ENCODE results near the gene HAUS5. TPM values are rescaled to one million over a fixed set of nuclear protein-coding genes. Genes with fewer than 3 reads are reported as not detected.

The HAUS5 gene
- total RNA-seq, 1 experiment from 2014 or later = 31.7 TPM

DNA sequence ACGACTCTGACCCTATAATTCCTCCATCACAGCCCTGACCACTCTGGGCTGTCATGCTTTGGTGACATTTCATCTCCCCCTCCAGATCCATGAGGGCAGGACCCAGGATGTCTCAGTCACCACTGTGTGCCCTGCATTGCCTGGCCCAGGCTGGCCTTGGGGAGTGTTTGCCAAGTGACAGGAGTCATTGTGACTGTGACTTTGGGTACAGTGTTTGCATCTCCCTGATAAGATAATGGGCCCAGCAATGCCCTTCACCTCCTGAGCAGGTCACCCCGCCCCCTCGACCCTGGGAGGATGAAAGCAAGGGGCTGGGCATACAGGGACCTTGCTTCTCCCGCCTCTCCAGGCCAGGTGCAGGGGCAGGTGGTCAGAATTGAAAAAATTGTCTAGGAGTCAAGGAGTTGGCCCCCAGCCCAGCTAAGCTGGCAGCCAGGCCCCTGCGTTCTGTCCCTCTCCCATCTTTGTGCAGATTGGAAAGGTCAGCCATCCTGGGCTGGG, 43.2 kb upstream of the HAUS5 start:
- no peak overlapping the region for H3K9ac ChIP-seq (ENCODE audit: low read length)
- no peak overlapping the region for H3K4me3 ChIP-seq (replicated peaks in 1 of 2; ENCODE audit: low read depth in 1 of 2, low read length in 2 of 2)
- no peaks in the 10 kb centered on the region for H4K20me1 ChIP-seq (ENCODE audit: insufficient read depth)
- no peak overlapping the region for H3K4me2 ChIP-seq (ENCODE audit: low read length)
- ATAC-seq (no peak), DNase-seq (ENCODE audit: low read depth, low spot score) (no peak)
- H3K36me3 ChIP-seq (ENCODE audit: control insufficient read depth in 1 of 2, insufficient read depth in 2 of 2, low read length in 2 of 2) = no peaks in the 10 kb centered on the region
- BruUV-seq (replicated peaks) = no TSS peak
- TF ChIP-seq, protein P1, sequence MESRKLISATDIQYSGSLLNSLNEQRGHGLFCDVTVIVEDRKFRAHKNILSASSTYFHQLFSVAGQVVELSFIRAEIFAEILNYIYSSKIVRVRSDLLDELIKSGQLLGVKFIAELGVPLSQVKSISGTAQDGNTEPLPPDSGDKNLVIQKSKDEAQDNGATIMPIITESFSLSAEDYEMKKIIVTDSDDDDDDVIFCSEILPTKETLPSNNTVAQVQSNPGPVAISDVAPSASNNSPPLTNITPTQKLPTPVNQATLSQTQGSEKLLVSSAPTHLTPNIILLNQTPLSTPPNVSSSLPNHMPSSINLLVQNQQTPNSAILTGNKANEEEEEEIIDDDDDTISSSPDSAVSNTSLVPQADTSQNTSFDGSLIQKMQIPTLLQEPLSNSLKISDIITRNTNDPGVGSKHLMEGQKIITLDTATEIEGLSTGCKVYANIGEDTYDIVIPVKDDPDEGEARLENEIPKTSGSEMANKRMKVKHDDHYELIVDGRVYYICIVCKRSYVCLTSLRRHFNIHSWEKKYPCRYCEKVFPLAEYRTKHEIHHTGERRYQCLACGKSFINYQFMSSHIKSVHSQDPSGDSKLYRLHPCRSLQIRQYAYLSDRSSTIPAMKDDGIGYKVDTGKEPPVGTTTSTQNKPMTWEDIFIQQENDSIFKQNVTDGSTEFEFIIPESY (IDR thresholded peaks at IDR 0.05; ENCODE audit: extremely low read depth, insufficient replicate concordance, low read length) = no peak
- TF ChIP-seq ZNF274 (IDR thresholded peaks at IDR 0.05; ENCODE audit: low read depth, low read length) (no peak), RAD21 (IDR thresholded peaks at IDR 0.05; ENCODE audit: low read depth) (no peak), JUND (IDR thresholded peaks at IDR 0.05) (no peak), YY1 (IDR thresholded peaks at IDR 0.05; ENCODE audit: extremely low read depth, insufficient replicate concordance, low read depth, low read length) (no peak), FOSL1 (IDR thresholded peaks at IDR 0.05; ENCODE audit: low read depth) (no peak)
- ChIA-PET RAD21 (ENCODE audit: low non-redundant PET in 1 of 2, low total read pairs in 2 of 2, uncharacterized antibody in 2 of 2, unreplicated experiment in 2 of 2) (no interaction called here), CTCF (no interaction called here), POLR2A (no interaction called here)
- H3K27ac ChIP-seq (ENCODE audit: low read depth, low read length) = no peak overlapping the region
- intact Hi-C loops (cut with micrococcal nuclease) = no loop called here
- no peaks in the 10 kb centered on the region for H3K79me2 ChIP-seq (ENCODE audit: insufficient read depth, low read length)
- H3K9me3 ChIP-seq (ENCODE audit: control insufficient read depth in 1 of 2, insufficient read depth in 1 of 2, low read depth in 1 of 2, low read length in 2 of 2) = no peaks in the 10 kb centered on the region
- H2AFZ ChIP-seq (ENCODE audit: low read depth, low read length, poor library complexity, severe bottlenecking) = no peak overlapping the region
- H3K9me2 ChIP-seq (ENCODE audit: insufficient read depth) = no peaks in the 10 kb centered on the region
- no peaks in the 10 kb centered on the region for H3K27me3 ChIP-seq (ENCODE audit: insufficient read depth, low read length)
- H3K4me1 ChIP-seq (ENCODE audit: control insufficient read depth in 1 of 2, insufficient read depth in 2 of 2, low read length in 2 of 2) = no peaks in the 10 kb centered on the region

DNA sequence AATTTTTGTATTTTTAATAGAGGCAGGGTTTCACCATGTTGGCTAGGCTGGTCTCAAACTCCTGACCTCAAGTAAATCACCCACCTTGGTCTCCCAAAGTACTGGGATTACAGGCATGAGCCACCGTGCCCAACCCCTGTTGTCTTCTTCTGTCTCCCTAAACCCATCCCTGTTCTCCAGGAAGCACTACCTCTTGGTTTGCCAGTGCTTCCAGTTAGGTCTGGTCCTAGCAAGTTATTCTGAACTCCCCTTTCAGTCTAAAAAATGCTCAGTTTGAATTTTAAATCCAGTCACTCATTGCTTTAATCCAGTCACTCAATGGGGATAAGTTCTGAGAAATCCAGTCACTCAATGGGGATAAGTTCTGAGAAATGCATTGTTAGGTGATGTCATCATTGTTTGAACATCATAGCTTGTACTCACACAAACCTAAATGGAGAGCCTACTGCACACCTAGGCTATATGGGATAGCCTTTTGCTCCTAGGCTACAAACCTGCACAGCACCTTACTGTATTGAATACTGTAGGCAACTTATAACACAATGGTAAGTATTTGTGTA, 41.0 kb upstream of the HAUS5 start:
- Histone ChIP-seq H4K20me1 (ENCODE audit: insufficient read depth) (no peaks in the 10 kb centered on the region), H3K4me3 (replicated peaks in 1 of 2; ENCODE audit: low read depth in 1 of 2, low read length in 2 of 2) (no peak overlapping the region), H3K4me2 (ENCODE audit: low read length) (no peak overlapping the region), H3K9ac (ENCODE audit: low read length) (no peak overlapping the region), H3K9me3 (ENCODE audit: control insufficient read depth in 1 of 2, insufficient read depth in 1 of 2, low read depth in 1 of 2, low read length in 2 of 2) (peaks cover 3 to 9% of the 10 kb centered on the region in 2 experiments; a peak in 2 of 4 replicates), H2AFZ (ENCODE audit: low read depth, low read length, poor library complexity, severe bottlenecking) (no peak overlapping the region), H3K27ac (ENCODE audit: low read depth, low read length) (no peak overlapping the region), H3K36me3 (ENCODE audit: control insufficient read depth in 1 of 2, insufficient read depth in 2 of 2, low read length in 2 of 2) (no peaks in the 10 kb centered on the region), H3K4me1 (ENCODE audit: control insufficient read depth in 1 of 2, insufficient read depth in 2 of 2, low read length in 2 of 2) (no peaks in the 10 kb centered on the region), H3K9me2 (ENCODE audit: insufficient read depth) (no peaks in the 10 kb centered on the region), H3K27me3 (ENCODE audit: insufficient read depth, low read length) (no peaks in the 10 kb centered on the region), H3K79me2 (ENCODE audit: insufficient read depth, low read length) (no peaks in the 10 kb centered on the region)
- TF ChIP-seq, protein P2, sequence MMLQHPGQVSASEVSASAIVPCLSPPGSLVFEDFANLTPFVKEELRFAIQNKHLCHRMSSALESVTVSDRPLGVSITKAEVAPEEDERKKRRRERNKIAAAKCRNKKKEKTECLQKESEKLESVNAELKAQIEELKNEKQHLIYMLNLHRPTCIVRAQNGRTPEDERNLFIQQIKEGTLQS (IDR thresholded peaks at IDR 0.05) = no peak
- TF ChIP-seq POLR2A (IDR thresholded peaks at IDR 0.05; ENCODE audit: borderline replicate concordance, extremely low read depth, insufficient read depth, insufficient read length) = no peak
- no peak for TF ChIP-seq TCF7L2 (IDR thresholded peaks at IDR 0.05; ENCODE audit: borderline replicate concordance, extremely low read depth, insufficient read depth, insufficient read length)
- TF ChIP-seq, protein P3, sequence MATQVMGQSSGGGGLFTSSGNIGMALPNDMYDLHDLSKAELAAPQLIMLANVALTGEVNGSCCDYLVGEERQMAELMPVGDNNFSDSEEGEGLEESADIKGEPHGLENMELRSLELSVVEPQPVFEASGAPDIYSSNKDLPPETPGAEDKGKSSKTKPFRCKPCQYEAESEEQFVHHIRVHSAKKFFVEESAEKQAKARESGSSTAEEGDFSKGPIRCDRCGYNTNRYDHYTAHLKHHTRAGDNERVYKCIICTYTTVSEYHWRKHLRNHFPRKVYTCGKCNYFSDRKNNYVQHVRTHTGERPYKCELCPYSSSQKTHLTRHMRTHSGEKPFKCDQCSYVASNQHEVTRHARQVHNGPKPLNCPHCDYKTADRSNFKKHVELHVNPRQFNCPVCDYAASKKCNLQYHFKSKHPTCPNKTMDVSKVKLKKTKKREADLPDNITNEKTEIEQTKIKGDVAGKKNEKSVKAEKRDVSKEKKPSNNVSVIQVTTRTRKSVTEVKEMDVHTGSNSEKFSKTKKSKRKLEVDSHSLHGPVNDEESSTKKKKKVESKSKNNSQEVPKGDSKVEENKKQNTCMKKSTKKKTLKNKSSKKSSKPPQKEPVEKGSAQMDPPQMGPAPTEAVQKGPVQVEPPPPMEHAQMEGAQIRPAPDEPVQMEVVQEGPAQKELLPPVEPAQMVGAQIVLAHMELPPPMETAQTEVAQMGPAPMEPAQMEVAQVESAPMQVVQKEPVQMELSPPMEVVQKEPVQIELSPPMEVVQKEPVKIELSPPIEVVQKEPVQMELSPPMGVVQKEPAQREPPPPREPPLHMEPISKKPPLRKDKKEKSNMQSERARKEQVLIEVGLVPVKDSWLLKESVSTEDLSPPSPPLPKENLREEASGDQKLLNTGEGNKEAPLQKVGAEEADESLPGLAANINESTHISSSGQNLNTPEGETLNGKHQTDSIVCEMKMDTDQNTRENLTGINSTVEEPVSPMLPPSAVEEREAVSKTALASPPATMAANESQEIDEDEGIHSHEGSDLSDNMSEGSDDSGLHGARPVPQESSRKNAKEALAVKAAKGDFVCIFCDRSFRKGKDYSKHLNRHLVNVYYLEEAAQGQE (IDR thresholded peaks at IDR 0.05; ENCODE audit: low read depth) = no peak
- no TSS peak for BruUV-seq (replicated peaks)
- POLR2A ChIA-PET = no interaction called here
- ATAC-seq (no peak), DNase-seq (ENCODE audit: low read depth, low spot score) (no peak)
- intact Hi-C loops (cut with micrococcal nuclease) = no loop called here
- RAD21 ChIA-PET (ENCODE audit: low non-redundant PET in 1 of 2, low total read pairs in 2 of 2, uncharacterized antibody in 2 of 2, unreplicated experiment in 2 of 2) = no interaction called here
- CTCF ChIA-PET = no interaction called here
